Adrenal gland (tissue), 5 donors: Measurements from ENCODE around the gene SPAG17.

Experiments used
- CTCF ChIP-seq, 6 experiments: fragments of 450-650 bp in 4 of 6; fragments of 200-600 bp in 2 of 6; sonication (generic) in 1 of 6; IDR thresholded peaks; 1 replicate in 5 of 6; 2 replicates in 1 of 6; pipeline versions ENCODE4 v1.5.1 to v1.8.0; 2016 to 2021; ENCODE audit warnings: antibody characterized with exemption in 6 of 6, mild to moderate bottlenecking in 2 of 6, moderate library complexity in 1 of 6
- POLR2A ChIP-seq, 2 donors: fragments of 450-650 bp; IDR thresholded peaks; one replicate each; pipeline ENCODE4 v1.6.1; 2017; ENCODE audit warnings: antibody characterized with exemption in 2 of 2, mild to moderate bottlenecking in 2 of 2, moderate library complexity in 1 of 2
- donor health status: DM: no; HTN: no; CAD: no.

DNA sequence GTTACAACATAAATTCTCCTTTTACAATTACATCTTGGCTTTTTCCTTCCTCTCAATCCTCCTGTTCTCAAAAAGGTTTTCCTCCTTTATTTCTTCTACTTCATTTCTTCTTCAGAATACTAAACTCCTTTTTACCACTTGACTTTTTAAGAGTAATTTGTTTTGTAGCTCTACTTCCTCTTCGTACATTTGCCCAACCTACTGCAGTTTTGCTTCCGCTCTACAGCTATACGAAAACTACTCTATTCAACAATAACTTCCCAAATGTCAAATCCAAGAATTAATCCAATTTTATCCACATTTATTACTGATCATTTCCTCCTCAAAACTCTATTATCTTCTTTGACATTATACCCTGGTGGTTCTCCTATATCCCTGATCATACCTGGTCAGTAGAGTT is 259.0 kb downstream of the SPAG17 start:
- no peak for TF ChIP-seq POLR2A (IDR thresholded peaks at IDR 0.05)
- no peak for TF ChIP-seq CTCF (IDR thresholded peaks at IDR 0.05)
